Activated effector memory CD4-positive, alpha-beta T cell treated with Interleukin-2 at 50 U/mL for 16 hours (primary cell): ENCODE data around the gene PCSK6.
"Not testable (repeated sequence)": the region's sequence is repeated elsewhere in the genome, so short reads cannot be mapped to it uniquely, and the experiment has no call there.

Source experiments
- DNase-seq: peaks from one replicate; pipeline ENCODE4 v3.0.0-alpha.2; 2020

Gene PCSK6

GRCh38 chr15:101373577-101373976, 115.9 kb downstream of the PCSK6 start:
- no peak for DNase-seq

- DNase-seq, result no peak
These were observed 116.5 kb downstream of the PCSK6 start for GRCh38 chr15:101372960-101373525.

- no peak for DNase-seq
These were observed 117.3 kb downstream of the PCSK6 start for GRCh38 chr15:101372149-101372577.

GRCh38 chr15:101371519-101371918, 118.0 kb downstream of the PCSK6 start:
- DNase-seq, result no peak

- DNase-seq, result no peak
These were observed 118.4 kb downstream of the PCSK6 start for GRCh38 chr15:101371081-101371480.

GRCh38 chr15:101370330-101371024, 119.0 kb downstream of the PCSK6 start:
- no peak for DNase-seq

- no peak for DNase-seq
These were observed 119.8 kb downstream of the PCSK6 start for GRCh38 chr15:101369676-101370075.

- no peak for DNase-seq
These were observed 120.5 kb downstream of the PCSK6 start for GRCh38 chr15:101368861-101369642.

GRCh38 chr15:101368086-101368780, 121.3 kb downstream of the PCSK6 start:
- no peak for DNase-seq

GRCh38 chr15:101366853-101367252, 122.7 kb downstream of the PCSK6 start:
- no peak for DNase-seq

- DNase-seq, result no peak
These were observed 126.4 kb downstream of the PCSK6 start for GRCh38 chr15:101362986-101363566.

- DNase-seq, result no peak
These were observed 127.1 kb downstream of the PCSK6 start for GRCh38 chr15:101362359-101362758.

GRCh38 chr15:101361418-101361817, 128.1 kb downstream of the PCSK6 start:
- DNase-seq, result no peak

GRCh38 chr15:101359365-101359947, 130.1 kb downstream of the PCSK6 start:
- DNase-seq, result no peak

- no peak for DNase-seq
These were observed 130.6 kb downstream of the PCSK6 start for GRCh38 chr15:101358895-101359294.

- DNase-seq, result no peak
These were observed 131.6 kb downstream of the PCSK6 start for GRCh38 chr15:101357885-101358284.

GRCh38 chr15:101357333-101357732, 132.2 kb downstream of the PCSK6 start:
- no peak for DNase-seq

- DNase-seq, result not testable (repeated sequence)
These were observed 132.9 kb downstream of the PCSK6 start for GRCh38 chr15:101356512-101357172.

GRCh38 chr15:101355678-101356464, 133.6 kb downstream of the PCSK6 start:
- no peak for DNase-seq

GRCh38 chr15:101354891-101355623, 134.4 kb downstream of the PCSK6 start:
- no peak for DNase-seq
